ENCODE measurements around the gene DNAJC17.

Gene DNAJC17

GRCh38 chr15:40831861-40832260, 24.6 kb upstream of the DNAJC17 start:
- no peak for TF ChIP-seq CTCF (IDR thresholded peaks at IDR 0.05; ENCODE audit: insufficient read depth, low read depth, low read length, missing control alignments)
- no peak for DNase-seq (ENCODE audit: low read depth)
- H3K4me3 ChIP-seq (ENCODE audit: low read depth, low read length), result no peak overlapping the region

- no peak for TF ChIP-seq CTCF (IDR thresholded peaks at IDR 0.05; ENCODE audit: insufficient read depth, low read depth, low read length, missing control alignments)
- H3K4me3 ChIP-seq (ENCODE audit: low read depth, low read length), result no peak overlapping the region
- DNase-seq (ENCODE audit: low read depth), result no peak
Measured at GRCh38 chr15:40830884-40831283, 23.6 kb upstream of the DNAJC17 start.

GRCh38 chr15:40829115-40829514, 21.8 kb upstream of the DNAJC17 start:
- no peak overlapping the region for H3K4me3 ChIP-seq (ENCODE audit: low read depth, low read length)
- no peak for TF ChIP-seq CTCF (IDR thresholded peaks at IDR 0.05; ENCODE audit: insufficient read depth, low read depth, low read length, missing control alignments)
- no peak for DNase-seq (ENCODE audit: low read depth)

GRCh38 chr15:40828447-40829036, 21.3 kb upstream of the DNAJC17 start, which contains the start of gene PPP1R14D:
Gene PPP1R14D, minus strand, starts transcription at chr15:40828708. Its CDS starts 67 bp downstream, at chr15:40828641.
- DNase-seq (ENCODE audit: low read depth), result no peak
- TF ChIP-seq CTCF (IDR thresholded peaks at IDR 0.05; ENCODE audit: insufficient read depth, low read depth, low read length, missing control alignments), result no peak
- H3K4me3 ChIP-seq (ENCODE audit: low read depth, low read length), result no peak within 1 kb of the TSS

- no peak for TF ChIP-seq CTCF (IDR thresholded peaks at IDR 0.05; ENCODE audit: insufficient read depth, low read depth, low read length, missing control alignments)
- no peak for DNase-seq (ENCODE audit: low read depth)
- no peak overlapping the region for H3K4me3 ChIP-seq (ENCODE audit: low read depth, low read length)
Measured at GRCh38 chr15:40826423-40827075, 19.3 kb upstream of the DNAJC17 start.

- no peak for DNase-seq (ENCODE audit: low read depth)
- TF ChIP-seq CTCF (IDR thresholded peaks at IDR 0.05; ENCODE audit: insufficient read depth, low read depth, low read length, missing control alignments), result no peak
- no peak overlapping the region for H3K4me3 ChIP-seq (ENCODE audit: low read depth, low read length)
Measured at GRCh38 chr15:40825661-40826422, 18.6 kb upstream of the DNAJC17 start.

Data from GM12865 (cell line).